K562 (cell line): ENCODE results near the gene DRG1. TPM values are rescaled to one million over a fixed set of nuclear protein-coding genes. Genes with fewer than 3 reads are reported as not detected.
A peak's percentile ranks its signal among the peaks of the same experiment; 100 is the strongest.
"Not testable (repeated sequence)": the region's sequence is repeated elsewhere in the genome, so short reads cannot be mapped to it uniquely, and the experiment has no call there.

Experiments
- ATAC-seq: fragments of 200-7000 bp; cut with Tn5 transposase; 3 replicates; pipeline ENCODE4 v1.9.1; 2020; ENCODE audit warnings: moderate library complexity
- BruUV-seq: library from RNA; stranded (reverse); fragments of 400-500 nt; replicated peaks from 2 replicates; lab custom pipeline; 2021; lab: Mats Ljungman, UMichigan
- CTCF ChIA-PET: fragments of 300-600 bp; formaldehyde crosslinking; extraction: SDS; loops from one replicate; lab custom pipeline; 2021; ENCODE audit warnings: low intra/inter-chr PET ratio; lab: Yijun Ruan, JAX
- POLR2A ChIA-PET: fragments of 300-600, 350-650 bp; sonication (Branson Sonifier 250); formaldehyde crosslinking; extraction: SDS; loops from one replicate; lab custom pipeline; 2021; ENCODE audit warnings: antibody characterized with exemption, inconsistent platforms; lab: Yijun Ruan, JAX
- DNase-seq, 4 experiments: peaks; one replicate each; pipeline versions ENCODE4 v3.0.0 to v3.0.0-alpha.2; 2011 to 2018; ENCODE audit warnings: low spot score in 3 of 4, mixed read lengths in 3 of 4; ENCODE audit errors: extremely low read depth in 1 of 4
- FAIRE-seq: peaks from 2 replicates; lab custom pipeline; 2011; peaks lifted over from hg19 to GRCh38; lab: Jason Lieb, UNC
- H2AFZ ChIP-seq: 2 replicates; pipeline ENCODE4 v1.6.0; 2011; ENCODE audit warnings: low read depth, low read length, control low read depth, inconsistent platforms
- H3K27ac ChIP-seq: fragments of 200-600 bp; 3 replicates; pipeline ENCODE4 v1.8.0; 2011; ENCODE audit warnings: low read depth, mild to moderate bottlenecking, control low read depth, inconsistent platforms, low read length, moderate library complexity, mixed read lengths; ENCODE audit errors: extremely low read depth
- H3K27me3 ChIP-seq, 2 experiments: fragments of 300-600 bp in 1 of 2; 2 replicates in 1 of 2; 3 replicates in 1 of 2; pipeline versions ENCODE4 v1.6.0 to v1.8.0; 2011; ENCODE audit warnings: inconsistent platforms in 2 of 2, low read length in 2 of 2, mild to moderate bottlenecking in 1 of 2, mixed read lengths in 1 of 2, moderate library complexity in 1 of 2; ENCODE audit not compliant: control insufficient read depth in 2 of 2, insufficient read depth in 2 of 2
- H3K36me3 ChIP-seq: fragments of 300-600 bp; 3 replicates; pipeline ENCODE4 v1.8.0; 2011; ENCODE audit warnings: mild to moderate bottlenecking, low read length, inconsistent platforms; ENCODE audit not compliant: control insufficient read depth, insufficient read depth
- H3K4me1 ChIP-seq, 2 experiments: fragments of 200-600 bp in 1 of 2; replicated peaks in 1 of 2; 2 replicates in 1 of 2; 3 replicates in 1 of 2; pipeline versions ENCODE4 v1.5.1 to v1.8.0; 2011; ENCODE audit warnings: inconsistent platforms in 2 of 2, low read length in 2 of 2, mild to moderate bottlenecking in 1 of 2, mixed read lengths in 1 of 2, moderate library complexity in 1 of 2; ENCODE audit not compliant: control insufficient read depth in 2 of 2, insufficient read depth in 2 of 2
- H3K4me2 ChIP-seq: 2 replicates; pipeline ENCODE4 v1.6.1; 2011; ENCODE audit warnings: low read length, control low read depth, inconsistent platforms, mixed read lengths; ENCODE audit not compliant: insufficient read depth
- H3K4me3 ChIP-seq: fragments of 200-600 bp; sonication (generic), shearing (Covaris generic); 2 replicates; pipeline ENCODE4 v1.5.1; 2016; ENCODE audit warnings: control low read depth, inconsistent platforms
- H3K79me2 ChIP-seq: fragments of 200-600 bp; 3 replicates; pipeline ENCODE4 v1.8.0; 2011; ENCODE audit warnings: low read length, inconsistent platforms; ENCODE audit not compliant: control insufficient read depth, insufficient read depth
- H3K9ac ChIP-seq, 2 experiments: 2 replicates each; pipeline versions ENCODE4 v1.6.0 to v1.6.1; 2011; ENCODE audit warnings: low read depth in 2 of 2, low read length in 2 of 2, control low read depth in 1 of 2, inconsistent platforms in 1 of 2, mild to moderate bottlenecking in 1 of 2, mixed read lengths in 1 of 2; ENCODE audit not compliant: insufficient read depth in 1 of 2
- H3K9me1 ChIP-seq: one replicate; pipeline ENCODE4 v1.6.0; 2011; ENCODE audit warnings: inconsistent platforms, mild to moderate bottlenecking, low read length, moderate library complexity; ENCODE audit not compliant: control insufficient read depth, insufficient read depth
- H3K9me3 ChIP-seq: replicated peaks from 2 replicates; pipeline ENCODE4 v1.5.1; 2011; ENCODE audit warnings: low read depth, low read length, inconsistent platforms; ENCODE audit not compliant: control insufficient read depth, insufficient read depth
- H4K20me1 ChIP-seq: replicated peaks from 2 replicates; pipeline ENCODE4 v1.6.1; 2011; ENCODE audit warnings: low read length, inconsistent platforms, mixed read lengths; ENCODE audit not compliant: control insufficient read depth, insufficient read depth
- BRF2 ChIP-seq: IDR thresholded peaks from 3 replicates; pipeline ENCODE4 v1.6.1; 2011; ENCODE audit warnings: borderline replicate concordance, mild to moderate bottlenecking; ENCODE audit not compliant: insufficient read length, insufficient read depth
- GTF2E2 ChIP-seq: fragments of 200-800 bp; sonication (Bioruptor generic); IDR thresholded peaks from 2 replicates; pipeline ENCODE4 v1.6.1; 2016; ENCODE audit warnings: missing genetic modification characterization, missing compliant biosample characterization
- SNAPC5 ChIP-seq: fragments of 250-450 bp; sonication (Bioruptor Pico); IDR thresholded peaks from 2 replicates; pipeline ENCODE4 v1.8.0; 2021; ENCODE audit warnings: moderate library complexity, mild to moderate bottlenecking, inconsistent platforms
- ZBTB9 ChIP-seq: fragments of 450-650 bp; formaldehyde crosslinking; IDR thresholded peaks from 2 replicates; pipeline ENCODE4 v1.4.0; 2020; ENCODE audit warnings: mild to moderate bottlenecking, moderate library complexity
- ZNF121 ChIP-seq: sonication (generic); formaldehyde crosslinking; conservative IDR thresholded peaks from 2 replicates; pipeline ENCODE4 v1.8.0; 2022; ENCODE audit warnings: missing genetic modification reagents
- WGBS: fragments of 100-300 bp; shearing (Covaris generic); methylation state at CpG from one replicate; pipeline ENCODE4 v1.1.6; 2016; ENCODE audit warnings: low coverage, mixed read lengths; ENCODE audit not compliant: insufficient coverage; ENCODE audit errors: missing lambda C conversion rate; 5-methylcytosine and 5-hydroxymethylcytosine counted together
- in situ Hi-C: fragments of 300-500 bp; cut with MboI; formaldehyde crosslinking; loops from 4 replicates; pipeline ENCODE4 v1.15.0; 2018; ENCODE audit warnings: inconsistent platforms, mixed read lengths
- intact Hi-C: fragments of 100-400 bp; cut with micrococcal nuclease; formaldehyde crosslinking; loops from 2 replicates; pipeline ENCODE4 v1.14.2; 2022
- polyA plus RNA-seq, 8 experiments: library from polyadenylated mRNA; depleted of rRNA in 4 of 8; stranded (reverse) in 5 of 8; unstranded in 3 of 8; fragments of >200 nt; fragmentation: Nextera tagmentation in 2 of 8; fragmentation: Illumina TruSeq in 1 of 8; extraction: Ambion mirVana in 2 of 8; extraction: Trizol in 1 of 8; gene quantifications; 2 replicates each; pipeline versions ENCODE4 v1.2.1 to v1.2.3, GENCODE V29; 2011 to 2014; ENCODE audit warnings: inconsistent platforms in 1 of 8, missing spikeins in 1 of 8
- total RNA-seq, 7 experiments: library from RNA; depleted of rRNA in 6 of 7; stranded (reverse); fragments of >200 nt in 6 of 7; fragmentation: Illumina TruSeq in 2 of 7; extraction: Trizol in 2 of 7; gene quantifications; 2 replicates each; pipeline versions ENCODE4 v1.2.1 to v1.2.3, GENCODE V29; 2011 to 2021; ENCODE audit warnings: low replicate concordance in 1 of 7

DRG1 gene
- total and polyA plus RNA-seq, 9 of the 15 experiments (the other 6 are each of a cell fraction or from before 2014, with no cell fraction given) = 76.4 to 211 (median 93.3) TPM

- H3K9ac ChIP-seq = no peak overlapping the region
- no peak overlapping the region for H3K4me2 ChIP-seq
- ChIA-PET CTCF (no interaction called here), POLR2A (interaction anchor here (1.3 kb wide), 1 partner anchor 11 kb away, joined by 4 read pairs; no protein-coding TSS in a partner anchor)
- ATAC-seq (no peak), DNase-seq (no peak), FAIRE-seq (no peak)
- no peak overlapping the region for H3K27ac ChIP-seq
- H3K4me1 ChIP-seq = no peaks in the 10 kb centered on the region
- H2AFZ ChIP-seq = no peak overlapping the region
- in situ Hi-C loops = no loop called here
- H4K20me1 ChIP-seq = no peaks in the 10 kb centered on the region
- TF ChIP-seq GTF2E2 (no peak), BRF2 (no peak), SNAPC5 (CRISPR knock-in tag) (no peak)
- no peak overlapping the region for H3K4me3 ChIP-seq
- BruUV-seq = no TSS peak
- 100% methylated on average over 3 of the region's 4 CpGs for WGBS
- intact Hi-C loops = no loop called here
- no peaks in the 10 kb centered on the region for H3K9me1 ChIP-seq
- peaks cover 53% of the 10 kb centered on the region for H3K79me2 ChIP-seq
- H3K36me3 ChIP-seq = peaks cover 53% of the 10 kb centered on the region; the same call in 2 of the 3 replicates
- no peaks in the 10 kb centered on the region for H3K9me3 ChIP-seq
- no peaks in the 10 kb centered on the region for H3K27me3 ChIP-seq
These were observed 77.9 kb downstream of the DRG1 start for GRCh38 chr22:31477329-31477728.

GRCh38 chr22:31481129-31481528, 81.7 kb downstream of the DRG1 start:
- ChIA-PET POLR2A (no interaction called here), CTCF (no interaction called here)
- DNase-seq (no peak), FAIRE-seq (no peak), ATAC-seq (no peak)
- no peak overlapping the region for H3K4me2 ChIP-seq
- peaks cover 45% of the 10 kb centered on the region for H3K79me2 ChIP-seq
- no peak overlapping the region for H3K4me3 ChIP-seq
- H3K27ac ChIP-seq = no peak overlapping the region
- H3K27me3 ChIP-seq = no peaks in the 10 kb centered on the region
- no peak overlapping the region for H2AFZ ChIP-seq
- WGBS = 85% methylated on average over 3 of the region's 3 CpGs
- TF ChIP-seq ZBTB9 (CRISPR knock-in tag) (no peak), ZNF121 (CRISPR knock-in tag) (peak; percentile 68; the same call in 1 of the 2 replicates)
- BruUV-seq = no TSS peak
- H3K36me3 ChIP-seq = peaks cover 68% of the 10 kb centered on the region; the same call in 2 of the 3 replicates
- H3K9me1 ChIP-seq = no peaks in the 10 kb centered on the region
- H3K4me1 ChIP-seq = no peaks in the 10 kb centered on the region
- H3K9me3 ChIP-seq = no peaks in the 10 kb centered on the region
- intact Hi-C loops (no loop called here), in situ Hi-C loops (no loop called here)
- H3K9ac ChIP-seq = no peak overlapping the region
- H4K20me1 ChIP-seq = no peaks in the 10 kb centered on the region

GRCh38 chr22:31482470-31482869, 83.1 kb downstream of the DRG1 start:
- H3K9me1 ChIP-seq, H4K20me1 ChIP-seq, ATAC-seq, H3K9me3 ChIP-seq, H3K27me3 ChIP-seq, CTCF ChIA-PET, DNase-seq, H2AFZ ChIP-seq, H3K4me1 ChIP-seq, H3K9ac ChIP-seq, H3K27ac ChIP-seq, FAIRE-seq, H3K4me3 ChIP-seq, in situ Hi-C loops, BruUV-seq, H3K4me2 ChIP-seq, intact Hi-C loops: not testable (repeated sequence)
- Histone ChIP-seq H3K36me3 (peaks cover 76% of the 10 kb centered on the region; the same call in 2 of the 3 replicates), H3K79me2 (peaks cover 47% of the 10 kb centered on the region)
- POLR2A ChIA-PET = interaction anchor here (0.6 kb wide), 1 partner anchor 57 kb away, joined by 5 read pairs; no protein-coding TSS in a partner anchor
- 89% methylated on average over 8 of the region's 8 CpGs for WGBS
